GM19324 (cell line): ENCODE measurements around the gene ZDHHC21.
A peak's percentile ranks its signal among the peaks of the same experiment; 100 is the strongest.

Experiments
- ATAC-seq: cut with Tn5 transposase; IDR thresholded peaks from one replicate; pipeline ENCODE4 v1.9.1; 2021; ENCODE audit warnings: mild to moderate bottlenecking, moderate library complexity; ENCODE audit not compliant: unreplicated experiment, low FRiP score

Gene ZDHHC21

DNA sequence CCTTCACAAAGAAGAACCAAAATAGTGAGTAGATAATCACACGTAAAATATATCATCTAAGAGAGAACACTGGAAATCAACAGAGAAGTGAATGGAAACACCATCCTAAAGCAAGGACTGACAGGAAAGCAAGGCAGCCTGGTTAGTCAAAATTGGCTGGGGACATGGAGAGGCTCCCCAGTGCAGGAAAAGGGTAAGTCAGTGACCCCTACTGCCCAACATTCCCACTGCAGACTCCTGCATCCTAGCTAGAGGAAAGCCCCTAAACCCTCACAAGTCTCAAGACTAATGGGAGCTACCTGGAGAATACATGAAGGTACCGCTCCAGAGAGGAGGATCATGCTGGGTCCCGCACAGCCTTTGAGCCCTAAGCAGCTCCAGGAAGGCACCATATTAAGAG is 60.1 kb downstream of the ZDHHC21 start:
- ATAC-seq, result no peak

GRCh38 chr9:14627513-14627912 is 65.7 kb downstream of the ZDHHC21 start:
- no peak for ATAC-seq

DNA sequence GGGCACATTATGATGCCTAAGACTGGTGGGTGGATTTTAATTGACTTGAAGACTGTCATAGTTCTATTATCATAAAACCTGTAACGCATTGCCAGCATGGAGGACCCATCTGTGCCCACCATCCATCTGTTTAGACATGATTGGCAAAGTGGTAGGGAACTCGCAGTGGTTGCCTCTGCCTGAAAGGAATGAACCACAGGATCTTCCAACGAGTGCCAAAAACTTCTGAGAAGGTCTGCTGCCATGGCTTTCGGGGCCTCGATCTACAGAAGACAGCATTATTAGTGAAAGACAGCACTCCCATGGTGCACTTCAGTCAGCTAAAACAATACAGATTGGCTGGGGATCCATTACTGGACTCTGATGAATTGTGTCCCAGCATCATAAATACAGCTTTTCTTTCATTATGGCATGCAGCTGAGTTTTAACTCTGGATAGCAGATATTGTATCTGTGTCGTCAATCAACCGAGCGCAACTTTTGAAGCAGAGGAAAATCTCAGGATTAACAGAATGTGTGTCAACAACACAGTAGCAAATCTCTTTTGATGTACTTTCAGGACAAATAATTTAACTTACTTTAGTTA is 74.3 kb downstream of the ZDHHC21 start:
- no peak for ATAC-seq

DNA sequence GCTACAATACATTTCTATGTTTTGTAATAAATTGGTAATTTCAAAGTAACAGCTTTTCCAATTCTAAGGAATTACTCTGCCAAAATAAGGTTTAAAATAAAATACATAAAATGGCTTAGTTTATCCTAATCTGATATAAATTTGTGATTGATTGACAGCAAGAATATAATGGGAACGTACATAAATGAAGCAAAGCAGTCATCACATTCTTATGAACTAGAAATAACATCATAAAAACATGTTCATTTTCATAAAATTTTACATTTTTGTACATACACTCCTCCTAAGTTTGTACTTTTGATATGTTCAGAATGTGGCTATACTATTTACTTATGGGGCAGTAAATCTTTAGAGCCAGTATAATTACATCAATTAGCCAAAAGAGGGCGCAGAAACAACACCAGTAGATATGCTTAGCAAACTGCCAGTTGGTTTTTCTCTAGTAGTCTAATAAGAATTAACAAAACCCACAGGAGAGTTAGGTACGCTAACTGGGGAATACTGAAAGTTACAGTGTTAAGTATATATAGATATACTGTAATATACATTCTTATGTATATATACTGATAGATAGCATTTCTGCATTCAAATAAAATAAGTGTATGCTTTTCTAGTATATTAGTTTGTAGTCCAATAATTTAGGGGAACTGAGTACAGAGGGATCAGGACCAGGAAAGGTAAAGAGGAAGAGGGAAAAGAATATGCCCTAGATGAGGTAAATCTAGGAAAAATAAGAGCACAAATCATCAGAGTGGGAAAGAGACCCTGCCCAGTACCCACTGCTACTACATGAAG is 76.8 kb downstream of the ZDHHC21 start:
- no peak for ATAC-seq

GRCh38 chr9:14608540-14608939 is 84.7 kb downstream of the ZDHHC21 start:
- ATAC-seq, result no peak

DNA sequence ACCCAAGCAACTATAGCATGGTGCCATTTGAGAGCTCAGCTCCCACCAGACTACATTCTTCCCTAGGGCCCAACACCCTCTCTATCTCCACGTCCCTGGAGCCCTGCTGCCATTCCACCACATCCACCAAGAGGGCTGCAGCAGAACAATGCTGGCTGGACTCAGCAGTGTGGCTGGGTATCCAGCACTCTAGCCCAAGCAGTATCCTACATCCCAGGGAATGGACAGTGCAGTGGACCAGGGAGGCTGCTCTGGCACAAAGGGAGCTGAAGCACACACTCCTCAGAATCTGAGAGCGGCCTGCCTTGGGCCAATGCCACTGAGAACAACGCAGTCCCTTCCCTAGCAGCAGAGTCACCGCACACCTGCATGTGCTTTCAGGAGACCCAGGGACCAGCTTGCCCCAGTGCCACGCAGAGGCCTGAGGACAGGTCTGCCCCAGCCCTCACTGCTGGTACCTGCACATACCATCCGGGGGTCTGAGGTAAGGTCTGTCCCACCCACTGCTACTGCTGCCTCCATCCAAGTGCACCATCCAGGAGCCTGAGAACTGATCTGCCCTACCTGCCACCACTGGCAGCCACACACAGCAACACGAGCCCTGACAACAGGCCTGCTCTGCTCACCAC is 95.9 kb downstream of the ZDHHC21 start:
- no peak for ATAC-seq

DNA sequence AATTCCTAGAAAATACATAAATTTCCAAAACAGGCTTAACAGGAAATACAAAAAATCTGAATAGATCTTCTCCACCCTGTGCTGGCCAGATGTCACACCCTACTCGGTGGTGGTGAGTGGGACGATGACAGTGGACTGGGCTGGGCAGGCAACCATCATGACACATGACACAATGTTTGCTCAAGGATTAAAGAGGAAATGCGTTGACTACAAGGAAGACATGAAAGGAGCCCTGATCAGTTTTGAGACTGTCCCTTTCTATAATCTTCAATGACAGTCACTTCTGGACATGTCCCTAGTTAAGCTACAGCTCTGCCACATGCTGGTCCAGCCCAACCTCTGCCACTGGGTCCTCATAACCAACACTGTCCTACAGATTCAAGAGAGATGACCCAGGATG is 99.8 kb downstream of the ZDHHC21 start:
- ATAC-seq, result no peak

GRCh38 chr9:14591411-14591810 is 101.8 kb downstream of the ZDHHC21 start:
- no peak for ATAC-seq

- peak; percentile 99 for ATAC-seq
Observed at GRCh38 chr9:14585730-14586473, 107.3 kb downstream of the ZDHHC21 start.

GRCh38 chr9:14584571-14584970 is 108.7 kb downstream of the ZDHHC21 start:
- no peak for ATAC-seq

GRCh38 chr9:14578030-14578429 is 115.2 kb downstream of the ZDHHC21 start:
- no peak for ATAC-seq

- ATAC-seq, result no peak
Observed at GRCh38 chr9:14574173-14574572, 119.1 kb downstream of the ZDHHC21 start.

GRCh38 chr9:14573319-14573718 is 119.9 kb downstream of the ZDHHC21 start:
- ATAC-seq, result no peak

DNA sequence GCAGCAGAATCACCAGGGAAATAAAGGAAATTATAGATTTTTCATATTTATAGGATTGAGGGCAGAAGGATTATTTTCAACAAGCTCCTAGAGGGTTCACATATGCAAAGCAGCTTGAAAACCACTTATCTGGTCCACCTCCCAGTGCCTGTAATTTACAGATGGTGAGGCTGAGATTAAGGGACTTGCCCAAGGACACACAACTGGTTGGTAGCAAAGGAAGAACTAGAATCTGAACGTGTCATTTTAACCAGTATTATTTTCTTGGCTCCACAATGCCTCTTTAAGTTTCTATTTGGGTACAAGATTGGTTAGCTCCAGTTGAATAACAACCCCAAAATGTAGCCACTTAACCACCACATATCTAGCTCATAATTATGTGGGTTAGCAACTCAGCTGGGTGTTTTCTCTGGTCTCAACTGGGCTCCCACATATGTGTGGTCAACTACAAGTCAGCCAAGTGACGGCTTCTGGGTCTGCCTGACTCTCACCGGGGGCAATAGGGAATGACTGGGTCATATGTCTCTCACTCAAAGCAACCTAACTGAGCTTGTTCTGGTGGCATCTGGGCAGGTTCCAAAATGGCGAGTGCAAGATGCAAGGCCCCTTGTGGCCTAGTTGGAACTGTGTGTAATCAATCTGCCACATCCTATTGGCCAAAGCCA is 127.7 kb downstream of the ZDHHC21 start:
- ATAC-seq, result no peak

- ATAC-seq, result no peak
Observed at GRCh38 chr9:14563902-14564624, 129.2 kb downstream of the ZDHHC21 start.

- no peak for ATAC-seq
Observed at GRCh38 chr9:14561929-14562405, 131.3 kb downstream of the ZDHHC21 start.
